HG02943 (cell line): ENCODE results near the gene HARS2.
"Not testable (repeated sequence)": the region's sequence is repeated elsewhere in the genome, so short reads cannot be mapped to it uniquely, and the experiment has no call there.

Source experiments
- ATAC-seq: cut with Tn5 transposase; IDR thresholded peaks from one replicate; pipeline ENCODE4 v1.9.1; 2021; ENCODE audit warnings: mild to moderate bottlenecking, low read depth, moderate library complexity; ENCODE audit not compliant: unreplicated experiment

The HARS2 gene

GRCh38 chr5:140690941-140691924 lies at the start of gene HARS2, which contains the start of gene HARS1:
TSS of gene HARS2 (plus strand) at chr5:140691455. CDS start at chr5:140691649, 194 bp downstream.
TSS of gene HARS1 (minus strand) at chr5:140691370. CDS start at chr5:140691304, 66 bp downstream.
- peak; percentile 98 for ATAC-seq

DNA sequence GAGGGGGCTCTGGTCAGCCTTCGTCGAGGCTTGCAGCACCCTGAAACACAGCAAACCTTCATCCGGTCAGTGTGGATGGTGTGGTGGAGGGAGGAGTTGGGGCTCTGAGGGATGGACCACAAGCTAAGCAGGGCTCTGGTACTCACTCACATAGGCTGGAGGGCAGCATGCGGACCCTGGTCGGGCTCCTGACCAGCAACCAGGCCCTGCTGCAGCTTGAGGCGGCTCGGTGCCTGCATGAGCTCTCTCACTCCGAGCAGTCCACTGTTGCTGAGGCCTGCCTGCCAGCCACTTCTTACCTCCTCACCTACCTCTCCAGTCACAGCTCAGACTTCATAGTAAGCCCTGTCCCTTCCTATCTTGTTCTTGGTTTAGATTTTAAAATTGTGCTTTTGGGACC lies 49.5 kb upstream of the HARS2 start:
- no peak for ATAC-seq

- ATAC-seq = no peak
These were observed 48.5 kb upstream of the HARS2 start for GRCh38 chr5:140642718-140643117.

DNA sequence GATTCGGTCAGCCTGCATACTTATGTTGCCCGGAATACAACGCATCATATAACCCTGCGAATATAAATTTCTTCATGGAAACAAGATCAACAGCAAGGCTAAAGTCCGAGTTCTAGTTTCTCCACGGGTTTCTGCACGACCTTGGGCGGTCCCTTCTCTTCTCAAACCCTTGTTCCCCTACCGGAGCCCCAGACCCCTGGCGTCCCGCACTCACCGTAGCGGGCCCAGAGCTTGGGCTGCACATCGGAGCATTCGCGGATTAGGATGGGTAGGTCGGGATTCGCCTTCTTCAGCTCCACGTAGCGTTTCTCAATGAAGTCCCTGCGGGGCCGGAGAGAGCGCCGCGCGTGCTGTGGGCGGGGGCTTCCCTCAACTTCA lies 44.2 kb upstream of the HARS2 start:
- ATAC-seq = peak; percentile 33

- no peak for ATAC-seq
These were observed 32.4 kb upstream of the HARS2 start for GRCh38 chr5:140658870-140659269.

GRCh38 chr5:140660371-140660770 lies 30.9 kb upstream of the HARS2 start:
- not testable (repeated sequence) for ATAC-seq

GRCh38 chr5:140664030-140664358 lies 27.3 kb upstream of the HARS2 start:
- ATAC-seq = no peak

GRCh38 chr5:140664359-140665119 lies 26.7 kb upstream of the HARS2 start, which contains the start of gene WDR55:
TSS of gene WDR55 (plus strand) at chr5:140664904. CDS start at chr5:140664913, 9 bp downstream.
- peak; percentile 95 for ATAC-seq

- ATAC-seq = not testable (repeated sequence)
These were observed 20.2 kb upstream of the HARS2 start for GRCh38 chr5:140671035-140671434.

DNA sequence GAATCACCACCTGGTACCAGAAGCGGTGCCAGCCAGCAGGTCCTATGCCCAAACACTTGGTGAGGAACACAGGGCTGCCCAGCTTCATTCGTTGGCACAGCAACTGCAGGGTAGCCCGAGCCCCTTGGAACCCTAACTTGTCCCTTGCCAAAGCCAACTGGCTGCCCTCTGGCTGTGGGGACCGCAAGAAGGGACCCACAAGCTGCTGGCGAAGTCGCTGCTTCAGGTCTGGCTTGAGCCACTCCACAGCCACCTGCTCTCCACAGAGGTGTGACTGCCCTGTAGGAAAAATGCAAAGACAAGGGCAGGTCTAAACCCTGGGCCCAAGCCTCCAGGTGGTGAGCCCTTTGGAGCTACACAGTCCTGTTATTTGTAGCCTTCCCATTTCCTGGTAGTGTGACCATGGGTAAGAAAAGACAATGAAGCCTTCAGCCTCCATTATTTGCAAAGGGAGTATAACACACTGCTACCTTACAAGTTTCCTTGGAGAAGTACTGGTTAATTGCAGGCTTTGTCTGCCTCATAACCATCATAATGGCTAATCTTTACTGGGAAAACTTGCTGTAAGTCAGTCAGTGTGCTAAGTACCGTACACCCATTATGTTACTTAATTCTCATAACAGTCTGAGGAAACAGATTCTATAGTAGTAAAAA lies 19.7 kb upstream of the HARS2 start:
- no peak for ATAC-seq

- no peak for ATAC-seq
These were observed 18.6 kb upstream of the HARS2 start for GRCh38 chr5:140672455-140673186.

DNA sequence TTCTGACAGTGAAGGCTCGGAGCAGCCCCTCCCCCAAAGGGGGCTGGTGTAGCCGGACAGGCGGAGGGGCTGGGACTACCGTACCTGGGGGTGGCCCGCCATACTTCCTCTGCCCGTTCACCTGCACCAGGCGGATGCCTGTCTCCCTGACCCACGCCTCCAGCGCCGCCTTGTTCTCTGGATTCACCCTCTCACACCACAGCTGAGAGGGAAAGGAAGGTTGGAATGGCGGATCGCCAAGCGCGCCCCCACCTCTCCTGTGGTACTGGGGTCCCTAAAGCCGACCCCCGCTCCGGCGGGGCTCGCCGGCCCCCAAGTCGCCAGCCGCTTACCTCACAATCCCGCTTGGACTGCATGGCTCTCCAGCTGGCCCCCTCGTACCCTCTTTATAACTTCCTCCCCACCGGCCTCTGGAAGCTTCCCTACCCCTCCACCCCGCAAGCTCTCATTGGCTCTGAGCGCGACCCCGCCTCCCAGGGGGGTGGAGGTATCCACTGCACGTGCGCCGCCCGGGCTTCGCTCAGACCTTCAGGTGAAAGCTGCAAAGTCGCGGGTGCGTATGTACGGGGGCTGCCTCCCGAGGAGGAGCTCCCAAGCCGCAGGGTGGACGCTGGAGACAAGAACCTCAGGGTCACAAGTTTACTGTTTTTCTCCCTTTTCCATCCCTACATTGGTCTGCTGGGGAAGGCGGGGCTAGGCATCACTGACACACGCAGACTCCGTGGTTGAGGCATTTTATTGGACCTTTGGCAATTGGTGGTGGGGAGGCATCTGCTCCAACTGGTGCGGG lies 17.9 kb upstream of the HARS2 start, which contains the start of gene DND1:
Gene DND1, minus strand, starts transcription at position 390 of the 790 bp plus-strand sequence. Its CDS starts 34 bp downstream, at position 356.
- ATAC-seq = no peak

GRCh38 chr5:140674211-140674610 lies 17.0 kb upstream of the HARS2 start:
- no peak for ATAC-seq

- no peak for ATAC-seq
These were observed 16.6 kb upstream of the HARS2 start for GRCh38 chr5:140674629-140675028.

- no peak for ATAC-seq
These were observed 13.3 kb upstream of the HARS2 start for GRCh38 chr5:140677947-140678346.

GRCh38 chr5:140678993-140679392 lies 12.3 kb upstream of the HARS2 start:
- ATAC-seq = no peak

- no peak for ATAC-seq
These were observed 801 bp upstream of the HARS2 start for GRCh38 chr5:140690376-140690932.

DNA sequence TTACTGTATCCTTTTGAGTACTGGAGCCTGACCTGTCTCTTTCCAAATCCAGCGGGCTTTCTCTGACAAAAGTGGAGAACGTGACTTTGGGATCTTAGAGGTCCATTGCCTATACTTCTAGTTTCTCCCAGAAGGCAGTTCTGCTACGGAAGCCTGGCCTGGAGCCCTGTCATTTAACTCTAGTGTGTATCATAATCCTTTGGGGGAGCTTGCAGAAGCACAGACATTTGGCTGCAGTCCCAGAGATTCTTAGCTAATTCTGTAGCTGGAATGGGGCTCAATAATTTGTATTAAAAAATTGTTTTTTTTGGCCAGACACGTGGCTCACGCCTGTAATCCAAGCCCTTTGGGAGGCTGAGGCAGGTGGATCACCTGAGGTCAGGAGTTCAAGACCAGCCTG lies 3.0 kb downstream of the HARS2 start:
- ATAC-seq = no peak
